SJSA1 (cell line): ENCODE data around the gene BTAF1. TPM values are rescaled to one million over a fixed set of nuclear protein-coding genes. Genes with fewer than 3 reads are reported as not detected.
"Not testable (repeated sequence)": the region's sequence is repeated elsewhere in the genome, so short reads cannot be mapped to it uniquely, and the experiment has no call there.

Experiments
- DNase-seq, 2 experiments: peaks; one replicate each; pipeline ENCODE4 v3.0.0-alpha.2; 2015 to 2020; ENCODE audit warnings: low spot score in 2 of 2, low read depth in 1 of 2
- H3K27ac ChIP-seq: fragments of 250-450 bp; sonication (Bioruptor Pico); 2 replicates; pipeline ENCODE4 v1.5.1; 2020; ENCODE audit warnings: mild to moderate bottlenecking, moderate library complexity
- H3K27me3 ChIP-seq: fragments of 250-450 bp; sonication (Bioruptor Pico); replicated peaks from 2 replicates; pipeline ENCODE4 v1.5.1; 2020; ENCODE audit warnings: mild to moderate bottlenecking, moderate library complexity
- H3K36me3 ChIP-seq: fragments of 250-450 bp; sonication (Bioruptor Pico); 2 replicates; pipeline ENCODE4 v1.5.1; 2020; ENCODE audit warnings: mild to moderate bottlenecking
- H3K4me1 ChIP-seq: fragments of 250-450 bp; sonication (Bioruptor Pico); replicated peaks from 2 replicates; pipeline ENCODE4 v1.6.1; 2021; ENCODE audit warnings: mild to moderate bottlenecking
- H3K4me3 ChIP-seq: fragments of 250-450 bp; sonication (Bioruptor Pico); 2 replicates; pipeline ENCODE4 v1.5.1; 2020; ENCODE audit warnings: mild to moderate bottlenecking
- H3K9me3 ChIP-seq: fragments of 250-450 bp; sonication (Bioruptor Pico); replicated peaks from 2 replicates; pipeline ENCODE4 v1.5.1; 2020; ENCODE audit warnings: mild to moderate bottlenecking
- total RNA-seq: library from RNA; depleted of rRNA; stranded (reverse); fragments of >200 nt; shearing (Covaris generic); gene quantifications from 2 replicates; pipeline ENCODE4 v1.2.3, GENCODE V29; 2014

Gene BTAF1
- total RNA-seq, 1 experiment from 2014 or later = 36.1 TPM

DNA sequence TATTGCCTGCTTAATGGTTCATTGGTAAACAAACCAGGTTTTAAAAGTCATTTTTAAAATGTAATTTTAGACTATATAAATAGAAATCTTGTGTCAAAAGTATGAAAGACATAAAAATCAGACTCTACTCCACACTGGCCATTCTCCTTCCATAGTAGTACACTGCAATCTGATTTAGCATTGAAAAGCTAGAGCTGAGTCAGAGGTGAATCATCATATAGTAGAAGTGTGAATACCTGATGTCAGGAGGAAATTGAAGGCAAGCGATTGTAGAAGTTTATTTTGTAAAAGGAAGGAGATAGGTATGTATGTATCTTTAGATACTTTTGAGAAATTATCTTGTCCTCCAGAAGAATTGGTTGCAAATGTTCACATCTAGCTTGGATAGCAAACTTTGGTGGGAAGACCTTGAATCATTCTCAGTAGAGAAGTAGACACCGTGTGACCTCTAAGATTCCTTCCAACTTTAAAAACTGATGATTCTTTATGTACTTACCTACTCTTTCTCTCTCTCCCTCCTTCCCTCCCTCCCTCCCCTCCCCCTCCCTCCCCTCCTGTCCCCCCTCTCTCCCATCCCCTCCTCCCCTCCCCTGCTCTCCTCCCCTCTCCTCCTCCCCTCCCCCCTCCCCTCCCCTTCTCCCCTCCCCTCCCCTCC, 88.1 kb downstream of the BTAF1 start:
- H3K4me1 ChIP-seq = peaks cover 4% of the 10 kb centered on the region; the same call in 1 of the 2 replicates
- H3K27me3 ChIP-seq = no peaks in the 10 kb centered on the region
- H3K27ac ChIP-seq = no peak overlapping the region
- DNase-seq = peak in 1 of 2 experiments; percentile 36
- no peaks in the 10 kb centered on the region for H3K9me3 ChIP-seq
- H3K36me3 ChIP-seq = peaks cover 67% of the 10 kb centered on the region
- no peak overlapping the region for H3K4me3 ChIP-seq

DNA sequence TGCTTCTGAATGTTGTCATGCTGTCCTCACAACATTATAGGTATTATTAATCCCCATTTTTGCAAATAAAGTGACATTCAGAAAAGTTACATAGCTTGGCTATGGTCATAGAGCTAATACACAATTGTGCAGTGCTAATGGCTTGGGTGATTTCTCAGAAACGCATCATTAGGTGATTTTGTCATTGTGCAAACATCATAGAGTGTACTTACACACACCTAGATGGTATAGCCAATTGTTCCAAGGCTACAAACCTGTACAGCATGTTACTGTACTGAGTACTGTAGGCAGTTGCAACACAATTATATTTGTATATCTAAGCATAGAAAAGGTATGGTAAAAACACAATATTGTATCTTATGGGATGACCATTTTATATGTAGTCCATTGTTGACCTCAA, 91.0 kb downstream of the BTAF1 start:
- no peak for DNase-seq

DNA sequence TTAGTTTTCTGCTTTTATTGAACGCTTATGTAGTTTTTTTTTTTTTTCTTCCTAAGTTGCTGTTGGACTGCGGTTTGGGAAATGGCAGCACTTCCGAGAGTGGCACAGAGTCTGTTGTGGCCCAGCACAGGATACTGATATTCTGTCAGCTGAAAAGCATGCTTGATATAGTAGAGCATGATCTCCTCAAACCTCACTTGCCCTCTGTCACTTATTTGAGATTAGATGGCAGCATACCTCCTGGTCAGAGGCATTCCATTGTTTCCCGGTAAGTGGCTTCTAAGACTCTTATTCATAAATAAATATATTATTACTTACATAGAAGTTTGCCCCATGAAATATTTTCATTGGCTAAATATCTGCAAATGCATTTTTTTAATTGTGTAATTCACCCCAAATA, 101.1 kb downstream of the BTAF1 start:
- no peak overlapping the region for H3K4me3 ChIP-seq
- peak in 1 of 2 experiments; percentile 14 for DNase-seq
- H3K27ac ChIP-seq = peak overlapping the region; percentile 23; the same call in 1 of the 2 replicates
- H3K9me3 ChIP-seq = no peaks in the 10 kb centered on the region
- H3K4me1 ChIP-seq = peaks cover 13% of the 10 kb centered on the region
- H3K36me3 ChIP-seq = peaks cover 81% of the 10 kb centered on the region
- no peaks in the 10 kb centered on the region for H3K27me3 ChIP-seq

More for the DNA sequence above, 91.0 kb downstream of the BTAF1 start:
- no peaks in the 10 kb centered on the region for H3K27me3 ChIP-seq
- H3K4me1 ChIP-seq = peaks cover 4% of the 10 kb centered on the region; the same call in 1 of the 2 replicates
- no peak overlapping the region for H3K4me3 ChIP-seq
- H3K27ac ChIP-seq = no peak overlapping the region
- no peaks in the 10 kb centered on the region for H3K9me3 ChIP-seq
- H3K36me3 ChIP-seq = peaks cover 78% of the 10 kb centered on the region

DNA sequence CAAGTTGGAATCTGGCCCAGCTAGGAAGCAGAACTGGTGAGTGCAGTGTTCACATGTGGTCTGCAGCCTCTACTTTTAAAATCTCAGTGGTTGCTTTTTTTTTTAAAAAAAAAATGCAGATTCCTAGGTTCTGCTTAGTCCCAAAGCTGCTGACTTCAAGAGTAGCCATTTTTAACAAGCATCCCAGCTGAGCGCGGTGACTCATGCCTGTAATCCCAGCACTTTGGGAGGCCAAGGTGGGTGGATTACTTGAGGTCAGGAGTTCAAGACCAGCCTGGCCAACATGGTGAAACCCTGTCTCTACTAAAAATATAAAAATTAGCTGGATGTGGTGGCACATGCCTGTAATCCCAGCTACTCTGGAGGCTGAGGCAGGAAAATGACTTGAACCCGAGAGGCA, 101.8 kb downstream of the BTAF1 start:
- peaks cover 82% of the 10 kb centered on the region for H3K36me3 ChIP-seq
- H3K4me1 ChIP-seq = peaks cover 13% of the 10 kb centered on the region
- not testable (repeated sequence) for H3K9me3 ChIP-seq, H3K27me3 ChIP-seq, H3K4me3 ChIP-seq
- peak in 1 of 2 experiments; percentile 53 for DNase-seq
- peak overlapping the region; percentile 23; the same call in 1 of the 2 replicates for H3K27ac ChIP-seq

DNA sequence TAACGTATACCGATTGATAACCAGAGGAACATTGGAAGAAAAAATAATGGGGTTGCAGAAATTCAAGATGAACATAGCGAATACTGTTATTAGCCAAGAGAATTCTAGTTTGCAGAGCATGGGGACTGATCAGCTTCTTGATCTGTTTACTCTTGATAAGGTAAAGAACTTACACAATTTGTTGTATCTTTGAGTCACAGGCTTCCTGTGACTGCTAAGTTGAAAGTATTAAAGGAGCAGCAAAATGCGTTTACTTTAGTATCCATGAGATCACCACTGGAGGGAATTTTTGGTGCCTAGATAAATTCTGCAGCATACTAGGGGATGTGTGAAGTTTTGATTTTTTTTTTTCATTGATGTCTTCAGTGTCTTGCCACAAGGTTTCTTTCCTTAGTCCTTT, 103.6 kb downstream of the BTAF1 start:
- H3K4me3 ChIP-seq = no peak overlapping the region
- no peak overlapping the region for H3K27ac ChIP-seq
- peaks cover 81% of the 10 kb centered on the region for H3K36me3 ChIP-seq
- peaks cover 13% of the 10 kb centered on the region for H3K4me1 ChIP-seq
- DNase-seq = no peak
- no peaks in the 10 kb centered on the region for H3K9me3 ChIP-seq
- no peaks in the 10 kb centered on the region for H3K27me3 ChIP-seq

DNA sequence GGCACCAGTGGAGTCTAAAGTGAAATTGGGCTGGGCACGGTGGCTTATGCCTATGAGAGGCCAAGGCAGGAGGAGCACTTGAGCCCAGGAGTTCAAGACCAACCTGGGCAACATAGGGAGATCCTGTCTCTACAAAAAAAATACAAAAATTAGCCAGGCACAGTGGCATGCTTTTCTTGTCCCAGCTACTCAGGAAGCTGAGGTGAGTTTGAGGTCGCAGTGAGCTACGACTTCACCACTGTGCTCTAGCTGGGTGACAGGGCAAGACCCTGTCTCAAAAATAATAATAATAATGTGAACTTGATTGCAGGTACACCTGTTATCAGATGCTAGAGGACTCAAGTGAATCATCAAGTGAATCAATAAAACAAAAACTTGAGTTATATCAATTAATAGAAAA, 108.0 kb downstream of the BTAF1 start:
- peaks cover 60% of the 10 kb centered on the region for H3K36me3 ChIP-seq

DNA sequence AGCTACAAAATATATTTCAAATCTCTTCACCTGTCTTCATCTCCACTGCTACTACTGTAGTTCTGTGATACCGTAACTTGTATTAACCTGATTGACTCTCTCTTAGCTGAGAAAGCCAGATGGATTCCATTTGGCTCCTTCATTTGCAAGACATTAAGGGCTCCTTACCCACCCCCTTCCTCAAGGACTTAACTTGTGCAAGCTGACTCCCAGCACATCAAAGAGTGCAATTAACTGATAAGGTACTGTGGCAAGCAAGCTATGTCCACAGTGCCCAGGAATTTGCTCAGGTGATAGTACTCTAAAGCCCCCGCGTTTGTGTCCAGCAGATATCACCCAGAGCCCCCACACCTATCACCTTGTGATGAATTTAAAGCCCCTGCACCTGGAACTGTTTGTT, 109.5 kb downstream of the BTAF1 start:
- H3K4me3 ChIP-seq, H3K9me3 ChIP-seq, DNase-seq, H3K27me3 ChIP-seq, H3K27ac ChIP-seq, H3K4me1 ChIP-seq: not testable (repeated sequence)
- peaks cover 46% of the 10 kb centered on the region for H3K36me3 ChIP-seq

More for the DNA sequence above, 108.0 kb downstream of the BTAF1 start:
- no peak for DNase-seq
- Histone ChIP-seq H3K4me3 (no peak overlapping the region), H3K27me3 (no peaks in the 10 kb centered on the region), H3K9me3 (no peaks in the 10 kb centered on the region), H3K27ac (no peak overlapping the region), H3K4me1 (no peaks in the 10 kb centered on the region)

DNA sequence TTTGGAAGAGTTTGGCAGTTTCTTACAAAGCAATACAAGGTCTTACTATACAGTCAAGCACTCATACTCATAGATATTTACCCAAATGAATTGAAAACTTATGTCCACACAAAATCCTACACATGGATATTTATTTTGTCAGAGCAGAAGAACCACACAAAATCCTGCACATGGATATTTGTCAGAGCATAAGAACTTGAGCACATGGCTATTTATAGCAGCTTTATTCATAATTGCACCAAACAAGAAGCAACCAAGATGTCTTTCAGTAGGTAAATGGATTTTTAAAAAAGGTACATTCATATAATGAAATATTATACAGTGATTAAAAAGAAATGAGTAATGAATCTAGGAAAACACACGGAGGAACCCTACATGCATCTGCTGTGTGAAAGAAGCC, 115.4 kb downstream of the BTAF1 start:
- Histone ChIP-seq H3K27ac (no peak overlapping the region), H3K27me3 (no peaks in the 10 kb centered on the region), H3K9me3 (no peaks in the 10 kb centered on the region), H3K36me3 (peaks cover 3% of the 10 kb centered on the region), H3K4me1 (no peaks in the 10 kb centered on the region), H3K4me3 (no peak overlapping the region)
- DNase-seq = no peak

DNA sequence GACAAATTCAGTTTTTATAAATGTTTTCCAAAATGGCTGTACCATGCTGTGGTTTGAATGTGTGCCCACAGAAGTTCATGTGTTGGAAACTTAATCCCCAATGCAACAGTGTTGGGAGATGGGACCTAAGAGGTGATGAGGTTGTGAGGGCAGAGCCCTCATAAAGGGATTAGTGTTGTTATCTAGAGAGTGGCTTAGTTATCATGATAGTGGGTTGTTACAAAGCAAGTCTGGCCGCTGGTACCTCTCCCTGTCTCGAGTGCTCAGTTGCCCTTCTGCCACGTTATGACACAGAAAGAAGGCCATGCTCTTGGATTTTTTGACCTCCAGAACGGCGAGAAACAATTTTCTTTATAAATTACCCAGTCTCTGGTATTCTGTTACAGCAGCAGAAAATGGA, 119.0 kb downstream of the BTAF1 start:
- no peak for DNase-seq
- no peaks in the 10 kb centered on the region for H3K27me3 ChIP-seq
- no peaks in the 10 kb centered on the region for H3K36me3 ChIP-seq
- no peak overlapping the region for H3K27ac ChIP-seq
- no peaks in the 10 kb centered on the region for H3K4me1 ChIP-seq
- no peaks in the 10 kb centered on the region for H3K9me3 ChIP-seq
- H3K4me3 ChIP-seq = no peak overlapping the region

DNA sequence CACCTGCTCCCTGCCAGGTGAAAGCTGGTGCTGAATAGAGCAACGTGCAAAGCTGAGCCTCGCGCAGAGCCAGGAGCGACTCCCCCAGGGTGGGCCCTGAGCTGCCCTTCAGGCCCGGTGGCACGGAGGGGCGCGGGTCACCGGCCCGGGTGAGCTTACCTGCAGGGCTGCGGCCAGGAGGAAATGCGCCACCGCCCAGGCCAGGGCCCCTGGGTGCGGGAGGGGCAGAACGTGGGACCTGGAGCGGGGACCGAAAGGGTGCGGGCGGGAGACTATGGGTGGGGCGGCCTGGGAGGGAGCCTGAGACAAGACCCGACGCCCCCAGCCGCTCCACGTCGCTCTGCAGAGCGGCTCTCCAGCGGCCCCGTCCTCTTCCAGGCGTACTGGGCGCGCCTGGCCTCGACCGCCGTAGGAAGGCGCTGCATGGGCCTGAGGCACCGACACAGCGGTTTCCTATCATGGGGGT, 122.1 kb downstream of the BTAF1 start:
- Histone ChIP-seq H3K4me3 (no peak overlapping the region), H3K9me3 (no peaks in the 10 kb centered on the region), H3K27me3 (0 out of 2 replicates have a peak, but pooled peaks cover 3% of the 10 kb centered on the region), H3K27ac (no peak overlapping the region), H3K4me1 (no peaks in the 10 kb centered on the region), H3K36me3 (no peaks in the 10 kb centered on the region)
- no peak for DNase-seq

DNA sequence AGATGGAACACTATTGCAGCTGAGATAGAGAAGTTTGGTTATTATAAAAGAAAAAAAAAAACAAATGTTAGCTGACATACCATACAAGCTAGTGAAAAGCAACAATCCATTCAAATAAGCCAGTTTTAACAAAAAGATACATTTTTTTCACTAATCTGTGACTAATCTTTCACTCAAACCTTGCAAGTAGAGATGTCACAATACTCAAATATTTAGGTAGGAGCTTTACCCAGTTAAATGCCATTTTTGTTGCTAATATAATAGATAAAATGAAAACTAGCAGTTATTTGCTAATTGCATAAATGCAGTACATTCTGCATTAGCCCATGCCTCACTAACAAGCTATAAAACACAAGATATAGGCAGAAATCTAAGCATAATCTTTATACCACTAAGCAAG, 123.6 kb downstream of the BTAF1 start:
- Histone ChIP-seq H3K36me3 (no peaks in the 10 kb centered on the region), H3K27me3 (0 out of 2 replicates have a peak, but pooled peaks cover 3% of the 10 kb centered on the region), H3K9me3 (no peaks in the 10 kb centered on the region), H3K4me3 (no peak overlapping the region), H3K4me1 (no peaks in the 10 kb centered on the region), H3K27ac (no peak overlapping the region)
- DNase-seq = no peak

DNA sequence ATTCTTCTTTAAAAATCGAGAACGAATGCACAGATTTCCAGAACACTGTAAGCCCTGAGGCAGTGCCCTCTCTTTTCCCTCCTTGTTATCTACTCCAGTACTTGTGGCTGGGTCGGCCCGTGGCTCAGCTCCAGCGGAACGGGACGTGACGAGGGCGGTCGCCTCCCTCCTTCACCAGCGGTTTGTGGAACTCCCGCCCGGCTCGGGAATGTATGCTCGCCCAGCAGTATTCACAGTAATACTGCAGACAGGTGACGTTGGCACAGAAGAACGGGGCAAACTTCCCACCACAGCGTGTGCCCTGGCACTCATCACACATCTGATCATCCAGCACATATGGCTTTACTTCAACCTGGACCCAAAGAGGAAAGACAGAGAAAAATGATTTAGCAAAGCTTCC, 128.5 kb downstream of the BTAF1 start:
- no peak overlapping the region for H3K27ac ChIP-seq
- DNase-seq = no peak
- no peaks in the 10 kb centered on the region for H3K4me1 ChIP-seq
- H3K9me3 ChIP-seq = no peaks in the 10 kb centered on the region
- 0 out of 2 replicates have a peak, but pooled peaks cover 3% of the 10 kb centered on the region for H3K27me3 ChIP-seq
- no peak overlapping the region for H3K4me3 ChIP-seq
- H3K36me3 ChIP-seq = no peaks in the 10 kb centered on the region

DNA sequence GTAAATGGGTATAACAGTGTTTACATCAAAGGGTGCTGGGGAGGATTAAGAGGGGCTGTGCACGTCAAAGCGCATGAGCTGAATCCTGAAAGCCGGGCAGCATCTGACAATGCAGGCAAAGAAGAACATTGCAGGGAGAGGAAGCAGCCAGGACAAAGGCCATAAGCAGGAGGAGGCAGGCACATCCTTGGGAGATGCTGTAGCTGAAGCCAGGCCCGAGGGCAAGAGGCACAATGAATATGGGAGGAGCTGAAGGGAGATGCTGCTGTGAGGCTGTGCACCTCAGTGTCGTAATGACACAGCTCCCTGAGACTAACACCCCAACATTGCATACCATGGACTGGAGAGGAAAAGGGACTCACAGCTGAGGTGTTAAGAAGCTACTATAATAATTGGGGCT, 129.2 kb downstream of the BTAF1 start:
- H3K27ac ChIP-seq = no peak overlapping the region
- H3K27me3 ChIP-seq = 0 out of 2 replicates have a peak, but pooled peaks cover 3% of the 10 kb centered on the region
- H3K9me3 ChIP-seq = no peaks in the 10 kb centered on the region
- DNase-seq = no peak
- no peaks in the 10 kb centered on the region for H3K36me3 ChIP-seq
- H3K4me3 ChIP-seq = no peak overlapping the region
- no peaks in the 10 kb centered on the region for H3K4me1 ChIP-seq

DNA sequence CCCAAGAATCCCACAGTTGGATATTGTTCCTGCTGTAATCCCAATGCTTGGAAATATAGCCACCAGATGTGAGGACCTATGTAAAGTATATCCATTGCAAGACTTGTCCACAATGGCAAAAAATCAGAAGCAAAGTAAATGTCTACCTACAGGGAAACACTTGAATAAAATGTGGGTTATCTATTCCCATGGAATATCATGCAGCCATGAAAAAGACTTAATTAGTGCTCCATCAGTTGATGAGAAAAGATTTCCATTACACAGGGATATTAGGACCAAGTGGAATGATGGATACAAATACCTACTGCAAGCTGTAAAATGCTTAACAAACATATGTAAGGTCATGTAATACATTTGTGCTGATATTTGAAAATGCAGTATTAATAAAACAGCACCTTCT, 131.2 kb downstream of the BTAF1 start:
- no peak for DNase-seq
- Histone ChIP-seq H3K27ac (no peak overlapping the region), H3K4me3 (no peak overlapping the region), H3K36me3 (no peaks in the 10 kb centered on the region), H3K4me1 (no peaks in the 10 kb centered on the region), H3K9me3 (no peaks in the 10 kb centered on the region), H3K27me3 (no peaks in the 10 kb centered on the region)

DNA sequence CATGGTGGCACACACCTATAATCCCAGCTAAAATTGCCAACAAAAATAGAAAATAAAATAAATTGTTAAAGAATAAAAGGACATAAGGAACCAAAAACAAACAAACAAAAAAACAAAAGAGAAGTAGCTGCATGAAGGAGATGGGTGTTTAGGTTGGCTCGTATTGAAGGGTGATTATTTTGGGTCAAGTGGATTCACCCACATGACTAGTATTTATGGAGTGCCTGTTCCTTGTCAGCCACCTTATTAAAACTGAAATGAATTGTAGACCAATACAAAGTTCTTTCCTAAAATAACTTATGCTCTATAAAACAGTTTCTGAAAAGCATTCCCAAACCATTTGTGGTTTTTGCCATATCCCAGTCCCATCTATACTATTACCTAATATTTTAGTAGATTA, 138.7 kb downstream of the BTAF1 start:
- Histone ChIP-seq H3K27ac (no peak overlapping the region), H3K9me3 (no peaks in the 10 kb centered on the region), H3K27me3 (no peaks in the 10 kb centered on the region), H3K4me3 (no peak overlapping the region), H3K36me3 (no peaks in the 10 kb centered on the region), H3K4me1 (no peaks in the 10 kb centered on the region)
- DNase-seq = no peak
